Activated naive CD8-positive, alpha-beta T cell (primary cell): Measurements from ENCODE around the gene ANTXRL.
A peak's percentile ranks its signal among the peaks of the same experiment; 100 is the strongest.
"Not testable (repeated sequence)": the region's sequence is repeated elsewhere in the genome, so short reads cannot be mapped to it uniquely, and the experiment has no call there.

Experiments
- H3K27ac Mint-ChIP-seq: one replicate; pipeline ENCODE4 v1.8.0; 2021; ENCODE audit warnings: mixed read lengths
- H3K27me3 Mint-ChIP-seq: one replicate; pipeline ENCODE4 v1.8.0; 2021; ENCODE audit warnings: mixed read lengths
- H3K36me3 Mint-ChIP-seq: one replicate; pipeline ENCODE4 v1.8.0; 2021; ENCODE audit warnings: mixed read lengths
- H3K4me1 Mint-ChIP-seq: one replicate; pipeline ENCODE4 v1.8.0; 2021; ENCODE audit warnings: low read depth, mixed read lengths
- H3K4me3 Mint-ChIP-seq: one replicate; pipeline ENCODE4 v1.8.0; 2021; ENCODE audit warnings: mild to moderate bottlenecking, mixed read lengths
- H3K9me3 Mint-ChIP-seq: one replicate; pipeline ENCODE4 v1.8.0; 2021; ENCODE audit warnings: low read depth, mixed read lengths

ANTXRL gene

GRCh38 chr10:46293832-46294640, 7.2 kb downstream of the ANTXRL start:
- Mint-ChIP-seq H3K36me3 (no peaks in the 10 kb centered on the region), H3K27ac (no peak overlapping the region), H3K4me3 (no peak overlapping the region), H3K9me3 (no peaks in the 10 kb centered on the region), H3K27me3 (no peaks in the 10 kb centered on the region), H3K4me1 (peaks cover 12% of the 10 kb centered on the region)

DNA sequence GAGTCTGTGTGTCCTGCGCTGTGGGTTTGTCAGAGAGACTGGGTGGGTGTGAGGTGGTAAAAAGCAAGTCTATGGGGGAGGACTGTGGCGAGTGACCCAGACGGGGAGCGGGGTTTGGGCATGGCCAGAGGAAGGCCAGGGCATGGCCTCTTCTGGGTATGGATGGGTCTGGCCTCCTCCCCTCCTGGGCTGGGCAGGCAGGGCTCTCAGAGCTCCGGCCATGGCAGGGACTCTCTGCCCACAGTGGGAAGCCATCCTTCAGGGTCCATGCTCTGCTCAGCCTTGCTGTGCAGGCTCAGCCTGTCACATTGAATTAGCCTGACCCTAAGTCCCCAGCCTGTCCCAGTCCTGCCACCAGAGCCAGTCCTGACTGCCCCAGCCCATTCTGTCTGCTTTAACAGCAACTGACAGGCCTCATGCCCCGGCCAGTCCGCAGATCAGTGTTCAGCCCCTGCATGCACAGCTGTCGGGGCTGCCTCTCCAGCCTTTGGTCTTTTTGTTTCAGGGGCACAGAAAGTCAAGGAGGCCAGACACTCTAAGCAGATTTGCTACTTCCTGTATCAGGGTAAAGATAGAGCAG, 7.9 kb downstream of the ANTXRL start:
- Mint-ChIP-seq H3K27me3 (no peaks in the 10 kb centered on the region), H3K36me3 (no peaks in the 10 kb centered on the region), H3K4me1 (peaks cover 18% of the 10 kb centered on the region), H3K4me3 (no peak overlapping the region), H3K9me3 (no peaks in the 10 kb centered on the region), H3K27ac (no peak overlapping the region)

DNA sequence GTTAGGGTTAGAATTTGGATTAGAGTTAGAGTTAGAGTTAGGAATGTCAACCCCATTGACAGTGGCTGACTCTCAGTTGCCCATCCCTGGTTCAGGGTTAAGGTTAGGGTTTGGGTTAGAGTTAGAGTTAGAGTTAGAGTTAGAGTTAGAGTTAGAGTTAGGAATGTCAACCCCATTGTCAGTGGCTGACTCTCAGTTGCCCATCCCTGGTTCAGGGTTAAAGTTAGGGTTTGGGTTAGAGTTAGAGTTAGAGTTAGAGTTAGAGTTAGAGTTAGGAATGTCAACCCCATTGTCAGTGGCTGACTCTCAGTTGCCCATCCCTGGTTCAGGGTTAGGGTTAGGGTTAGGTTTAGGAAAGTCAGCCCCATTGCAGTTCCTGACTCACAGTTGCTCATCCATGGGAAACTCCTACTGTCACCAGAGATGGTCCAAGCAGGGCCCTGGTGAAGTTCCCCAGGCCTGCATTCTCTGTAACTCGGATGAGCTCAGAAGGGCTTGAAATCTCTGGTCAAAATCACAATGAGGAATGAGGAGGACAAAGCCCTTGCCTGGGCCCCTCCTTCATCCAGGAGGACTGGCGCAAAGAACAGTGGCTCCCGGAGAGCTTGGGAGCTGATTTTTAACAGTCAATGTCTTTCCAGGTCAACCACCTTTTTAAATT, 8.7 kb downstream of the ANTXRL start:
- H3K4me3 Mint-ChIP-seq, H3K27ac Mint-ChIP-seq, H3K27me3 Mint-ChIP-seq, H3K9me3 Mint-ChIP-seq, H3K36me3 Mint-ChIP-seq: not testable (repeated sequence)
- peaks cover 22% of the 10 kb centered on the region for H3K4me1 Mint-ChIP-seq

DNA sequence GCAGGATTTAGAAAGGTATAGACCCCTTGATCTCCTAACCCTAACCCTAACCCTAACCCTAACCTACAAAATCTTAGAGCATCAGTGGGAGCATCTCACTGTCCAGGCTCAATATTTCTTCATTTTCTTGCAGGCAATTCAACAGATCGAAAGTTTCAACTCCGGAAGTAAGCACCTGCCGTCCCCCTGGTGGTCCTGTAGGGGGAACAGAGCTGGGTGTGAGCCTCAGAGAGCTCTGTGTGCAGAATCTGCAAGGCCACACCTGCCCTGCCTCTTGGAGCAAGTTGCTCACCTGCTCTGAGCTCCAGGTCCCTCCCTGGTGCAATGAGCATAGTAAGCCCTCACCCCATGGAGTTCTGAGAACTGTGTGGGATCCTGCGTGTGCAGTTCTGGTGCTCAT, 9.3 kb downstream of the ANTXRL start:
- H3K27ac Mint-ChIP-seq, H3K4me3 Mint-ChIP-seq, H3K9me3 Mint-ChIP-seq, H3K36me3 Mint-ChIP-seq, H3K27me3 Mint-ChIP-seq: not testable (repeated sequence)
- peaks cover 26% of the 10 kb centered on the region for H3K4me1 Mint-ChIP-seq

GRCh38 chr10:46296641-46297141, 9.9 kb downstream of the ANTXRL start:
- H3K27ac Mint-ChIP-seq: no peak overlapping the region
- H3K4me1 Mint-ChIP-seq: peaks cover 26% of the 10 kb centered on the region
- no peaks in the 10 kb centered on the region for H3K27me3 Mint-ChIP-seq
- no peaks in the 10 kb centered on the region for H3K9me3 Mint-ChIP-seq
- no peaks in the 10 kb centered on the region for H3K36me3 Mint-ChIP-seq
- no peak overlapping the region for H3K4me3 Mint-ChIP-seq

- Mint-ChIP-seq H3K27ac (no peak overlapping the region), H3K9me3 (no peaks in the 10 kb centered on the region), H3K27me3 (no peaks in the 10 kb centered on the region), H3K4me1 (peaks cover 26% of the 10 kb centered on the region), H3K4me3 (peak overlapping the region; percentile 34), H3K36me3 (no peaks in the 10 kb centered on the region)
Observed at GRCh38 chr10:46297406-46298204, 10.8 kb downstream of the ANTXRL start.

DNA sequence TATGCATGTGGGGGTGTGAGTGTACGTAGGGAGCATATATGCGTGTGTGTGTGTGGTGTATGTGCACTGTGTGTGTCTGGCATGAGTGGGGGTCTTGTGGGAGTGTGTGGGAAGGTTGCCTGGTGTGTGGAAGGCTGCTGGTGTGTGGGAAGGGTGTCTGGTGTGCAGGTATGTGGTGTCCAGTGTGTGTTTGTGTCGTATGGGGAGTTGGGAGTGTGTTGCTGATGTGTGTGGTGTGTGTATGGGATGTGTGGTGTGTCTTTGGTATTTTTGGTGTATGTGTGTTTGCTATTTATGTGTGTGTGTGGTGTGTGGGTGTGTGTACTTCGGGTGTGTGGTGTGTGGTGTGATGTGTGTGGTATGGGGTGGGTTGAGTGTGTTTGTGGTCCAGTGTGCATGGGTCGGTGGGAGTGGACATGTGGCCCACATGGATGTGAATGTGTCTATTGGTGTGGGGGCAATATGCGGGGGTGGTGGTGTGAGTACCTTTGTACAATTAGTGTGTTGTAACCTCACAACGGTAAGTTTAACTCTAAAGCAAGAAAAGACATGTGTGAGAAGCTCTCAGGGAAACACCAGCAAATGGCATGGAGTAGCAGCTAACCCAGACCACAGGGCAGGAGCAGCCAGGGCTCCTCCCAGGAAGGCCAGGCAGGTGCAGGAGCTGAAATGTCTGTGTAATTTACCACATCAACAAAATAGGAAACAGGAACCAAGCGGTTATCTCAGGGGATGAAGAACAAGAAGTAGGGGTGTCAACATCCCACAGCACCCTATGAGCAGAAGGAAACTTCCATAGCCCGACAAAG, 11.9 kb downstream of the ANTXRL start:
- Mint-ChIP-seq H3K36me3 (no peaks in the 10 kb centered on the region), H3K9me3 (no peaks in the 10 kb centered on the region), H3K4me3 (peak overlapping the region; percentile 33), H3K4me1 (peaks cover 26% of the 10 kb centered on the region), H3K27ac (peak overlapping the region; percentile 16), H3K27me3 (no peaks in the 10 kb centered on the region)

- H3K4me1 Mint-ChIP-seq: peaks cover 26% of the 10 kb centered on the region
- no peaks in the 10 kb centered on the region for H3K36me3 Mint-ChIP-seq
- H3K27ac Mint-ChIP-seq: no peak overlapping the region
- H3K9me3 Mint-ChIP-seq: no peaks in the 10 kb centered on the region
- H3K27me3 Mint-ChIP-seq: no peaks in the 10 kb centered on the region
- H3K4me3 Mint-ChIP-seq: peak overlapping the region; percentile 33
Observed at GRCh38 chr10:46299286-46299535, 12.4 kb downstream of the ANTXRL start.

DNA sequence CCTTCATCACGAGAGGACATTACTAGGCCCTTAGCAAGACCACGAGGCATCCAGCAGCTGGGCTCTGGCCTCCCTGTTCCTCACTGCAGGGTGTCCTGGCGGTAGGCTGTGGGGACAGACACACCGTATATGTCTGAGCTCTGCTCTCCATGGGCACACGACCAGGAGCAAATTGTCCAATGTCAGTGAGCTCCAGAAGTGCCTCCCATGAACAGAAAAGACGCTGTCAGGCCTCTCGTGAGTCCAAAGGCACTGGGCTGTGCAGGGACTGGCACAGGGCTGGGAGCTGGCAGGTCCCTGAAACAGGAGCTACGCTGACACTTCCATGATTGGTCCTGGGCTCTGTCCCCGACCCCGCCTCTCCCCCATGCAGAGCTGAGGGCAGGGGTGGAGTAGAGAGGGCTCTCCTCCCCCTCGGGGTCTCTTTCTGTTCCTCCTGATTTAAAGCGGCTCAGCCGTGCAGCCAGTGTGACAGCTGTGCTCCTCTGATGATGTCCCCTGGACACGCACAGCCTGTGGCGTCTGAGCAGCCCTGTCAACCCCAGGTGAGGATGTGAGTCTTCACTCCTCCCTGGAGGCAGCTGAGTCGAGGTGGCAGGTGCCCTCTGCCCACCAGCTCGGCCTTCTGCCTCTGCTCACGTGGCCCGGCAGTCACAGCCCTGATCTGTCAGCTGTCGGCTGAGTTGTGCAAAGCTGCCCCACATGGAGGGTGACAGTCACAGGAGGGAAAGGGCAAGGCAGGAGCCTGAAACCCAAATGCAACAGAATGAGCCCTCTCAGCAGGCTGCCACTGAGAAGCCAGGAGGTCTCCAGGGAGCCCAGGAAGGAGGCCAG, 13.0 kb downstream of the ANTXRL start:
- Mint-ChIP-seq H3K36me3 (no peaks in the 10 kb centered on the region), H3K4me3 (peak overlapping the region; percentile 33), H3K27ac (no peak overlapping the region), H3K9me3 (no peaks in the 10 kb centered on the region), H3K4me1 (peaks cover 26% of the 10 kb centered on the region), H3K27me3 (no peaks in the 10 kb centered on the region)

DNA sequence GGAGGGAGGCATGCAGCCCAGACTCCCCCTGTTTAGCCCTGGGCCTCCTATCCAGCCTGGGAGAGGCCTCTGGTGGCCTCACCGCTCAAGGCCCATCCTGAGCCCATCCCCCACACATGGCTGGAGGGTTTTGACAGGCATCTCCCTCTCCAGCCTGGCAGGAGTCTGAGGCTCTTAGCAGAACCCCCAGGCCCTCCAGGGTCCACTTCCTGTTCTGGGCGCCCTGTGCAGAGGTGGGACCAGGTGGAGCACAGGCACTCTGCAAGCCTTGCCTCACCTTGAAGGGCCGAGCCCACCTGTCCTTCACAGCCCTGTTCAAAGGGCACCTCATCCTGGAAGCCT, 13.5 kb downstream of the ANTXRL start:
- H3K27ac Mint-ChIP-seq, H3K36me3 Mint-ChIP-seq, H3K27me3 Mint-ChIP-seq, H3K4me3 Mint-ChIP-seq, H3K9me3 Mint-ChIP-seq: not testable (repeated sequence)
- peaks cover 26% of the 10 kb centered on the region for H3K4me1 Mint-ChIP-seq

DNA sequence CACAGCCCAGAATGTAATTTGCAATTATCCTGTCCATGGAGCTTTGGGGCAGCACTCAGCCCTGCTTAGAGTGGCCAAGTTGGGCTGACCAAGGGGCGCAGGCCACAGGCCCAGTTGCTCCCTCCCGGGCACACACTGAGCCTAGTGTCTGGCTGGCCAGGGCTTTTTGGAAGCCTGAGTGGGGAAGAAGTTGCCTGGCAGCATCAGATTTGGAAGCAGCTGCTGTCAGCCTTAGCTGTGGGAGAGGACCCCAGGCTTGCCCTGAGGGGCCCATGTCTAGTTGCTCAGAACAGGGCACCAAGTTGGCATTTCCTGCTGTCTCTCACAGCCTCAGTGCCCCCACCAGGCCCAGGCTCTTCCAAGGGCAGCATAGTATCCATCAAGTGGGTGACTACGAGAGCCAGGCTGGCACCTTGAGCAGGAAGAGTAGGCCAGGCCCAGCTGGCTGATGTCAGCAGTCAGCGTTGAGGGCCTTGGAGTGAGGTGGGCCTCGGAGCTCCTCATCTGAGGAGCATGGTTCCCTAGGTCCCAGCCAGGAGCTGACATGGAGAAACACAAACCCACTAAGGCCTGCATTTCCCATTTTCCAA, 14.4 kb downstream of the ANTXRL start:
- no peak overlapping the region for H3K27ac Mint-ChIP-seq
- H3K4me1 Mint-ChIP-seq: peaks cover 26% of the 10 kb centered on the region
- no peaks in the 10 kb centered on the region for H3K27me3 Mint-ChIP-seq
- no peaks in the 10 kb centered on the region for H3K36me3 Mint-ChIP-seq
- no peaks in the 10 kb centered on the region for H3K9me3 Mint-ChIP-seq
- no peak overlapping the region for H3K4me3 Mint-ChIP-seq

DNA sequence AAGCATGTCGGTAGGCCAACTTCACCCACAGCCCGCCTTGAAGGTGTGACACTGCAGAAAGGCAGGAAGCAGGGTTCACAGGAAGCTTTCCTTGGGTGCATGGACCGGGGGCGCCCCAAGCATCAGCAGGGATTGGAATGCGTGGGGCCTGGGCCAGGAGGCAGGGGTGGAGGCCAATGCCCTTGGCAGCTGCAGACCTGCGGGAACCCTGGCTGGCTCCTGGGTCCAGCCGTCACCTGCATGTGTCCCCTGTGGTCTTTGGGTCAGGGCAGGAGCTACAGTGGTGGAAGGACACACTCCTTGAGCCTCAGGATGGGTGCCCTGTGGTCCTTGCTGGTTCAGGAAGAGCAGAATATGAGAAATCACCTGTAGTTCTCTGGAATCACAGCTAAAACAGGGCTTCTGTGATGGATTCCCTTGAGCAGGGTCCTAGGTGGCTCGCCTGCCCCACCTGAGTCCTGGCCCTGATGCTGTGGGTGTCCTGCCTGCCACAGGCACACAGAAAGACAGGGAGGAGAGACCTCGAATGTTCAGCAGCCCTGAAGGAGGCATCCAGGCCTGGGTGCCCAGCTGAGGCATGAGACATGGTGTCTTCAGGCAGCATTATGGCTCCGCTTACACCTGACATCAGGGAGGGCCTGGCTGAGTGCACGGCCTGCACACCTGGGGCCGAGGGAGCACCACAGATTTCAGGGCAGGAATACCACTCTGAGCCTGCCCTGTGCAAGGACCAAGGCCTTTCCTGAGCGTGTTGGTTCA, 15.1 kb downstream of the ANTXRL start:
- H3K4me1 Mint-ChIP-seq: peaks cover 26% of the 10 kb centered on the region
- H3K27ac Mint-ChIP-seq: no peak overlapping the region
- no peaks in the 10 kb centered on the region for H3K9me3 Mint-ChIP-seq
- no peak overlapping the region for H3K4me3 Mint-ChIP-seq
- no peaks in the 10 kb centered on the region for H3K36me3 Mint-ChIP-seq
- no peaks in the 10 kb centered on the region for H3K27me3 Mint-ChIP-seq

DNA sequence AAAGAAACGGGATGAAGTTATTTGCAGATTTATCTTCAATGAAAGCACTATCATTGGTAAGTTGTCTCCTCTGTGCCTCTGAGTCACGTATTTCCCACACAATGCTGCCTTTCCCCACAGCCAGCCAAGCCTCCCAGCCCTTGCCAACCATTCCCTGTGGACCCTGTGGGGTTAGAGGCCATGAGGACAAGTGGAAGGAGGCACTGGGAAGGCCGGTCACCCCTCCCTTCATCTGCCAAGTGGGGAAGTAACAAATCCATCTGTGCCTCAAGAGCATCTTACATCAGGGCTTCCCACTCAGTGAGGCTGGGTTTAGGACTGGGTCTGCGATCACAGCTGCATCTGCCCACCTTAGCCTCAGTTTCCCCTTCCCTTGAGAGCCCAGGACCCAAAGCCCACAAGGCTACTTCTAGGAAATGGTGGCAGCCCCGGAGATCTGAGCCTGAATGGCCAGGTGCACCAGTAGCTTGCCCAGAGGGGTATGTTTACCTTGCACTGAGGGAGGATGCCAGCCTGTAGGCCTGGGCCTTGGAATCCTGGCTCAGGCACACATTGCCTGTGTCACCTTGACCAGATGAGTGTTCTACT, 16.1 kb downstream of the ANTXRL start:
- not testable (repeated sequence) for H3K27ac Mint-ChIP-seq, H3K36me3 Mint-ChIP-seq, H3K27me3 Mint-ChIP-seq, H3K9me3 Mint-ChIP-seq, H3K4me3 Mint-ChIP-seq
- H3K4me1 Mint-ChIP-seq: peaks cover 25% of the 10 kb centered on the region
